Aorta (tissue), 5 donors: ENCODE measurements around the gene TMEM115. TPM values are rescaled to one million over a fixed set of nuclear protein-coding genes. Genes with fewer than 3 reads are reported as not detected.

ENCODE experiments used
- ATAC-seq: fragments of 200-7000 bp; cut with Tn5 transposase; one replicate; pipeline ENCODE4 v1.9.1; 2022; ENCODE audit warnings: moderate library complexity; ENCODE audit not compliant: low FRiP score
- DNase-seq, 2 donors: peaks; one replicate each; pipeline ENCODE4 v3.0.0-alpha.2; 2020
- H3K27ac ChIP-seq, 2 donors: one replicate each; pipeline ENCODE4 v1.5.1; 2013; ENCODE audit warnings: low read length in 2 of 2, mild to moderate bottlenecking in 2 of 2, moderate library complexity in 2 of 2, control low read depth in 1 of 2, inconsistent platforms in 1 of 2, low read depth in 1 of 2
- H3K27me3 ChIP-seq, 2 donors: one replicate each; pipeline ENCODE4 v1.6.1; 2013; ENCODE audit warnings: control low read depth in 1 of 2, low read length in 1 of 2, mild to moderate bottlenecking in 1 of 2, moderate library complexity in 1 of 2; ENCODE audit not compliant: insufficient read depth in 2 of 2, control insufficient read depth in 1 of 2
- H3K36me3 ChIP-seq, 2 donors: one replicate each; pipeline ENCODE4 v1.6.1; 2013; ENCODE audit warnings: control low read depth in 1 of 2, low read length in 1 of 2, mild to moderate bottlenecking in 1 of 2; ENCODE audit not compliant: insufficient read depth in 2 of 2, control insufficient read depth in 1 of 2
- H3K4me1 ChIP-seq, 2 donors: one replicate each; pipeline ENCODE4 v1.6.1; 2013; ENCODE audit warnings: low read length in 2 of 2, control low read depth in 1 of 2, mild to moderate bottlenecking in 1 of 2, moderate library complexity in 1 of 2; ENCODE audit not compliant: insufficient read depth in 2 of 2, control insufficient read depth in 1 of 2
- H3K4me3 ChIP-seq, 2 donors: one replicate each; pipeline ENCODE4 v1.5.1; 2013; ENCODE audit warnings: low read length in 2 of 2, control low read depth in 1 of 2, mild to moderate bottlenecking in 1 of 2
- H3K9me3 ChIP-seq: one replicate; pipeline ENCODE4 v1.6.1; 2013; ENCODE audit warnings: mild to moderate bottlenecking, low read length; ENCODE audit not compliant: control insufficient read depth
- WGBS, 2 donors: extraction: QIAGEN DNeasy Blood & Tissue Kit; methylation state at CpG; one replicate each; pipeline ENCODE4 v1.1.7; 2013; 5-methylcytosine and 5-hydroxymethylcytosine counted together
- intact Hi-C, 2 donors: fragments of 100-400 bp; cut with DNase I; formaldehyde crosslinking; loops; one replicate each; pipeline versions ENCODE4 v1.14.2 to v1.15.0; 2022
- polyA plus RNA-seq, 2 donors: library from polyadenylated mRNA; stranded (reverse); fragments of 200-250 nt; gene quantifications; one replicate each; pipeline ENCODE4 v1.2.3, GENCODE V29; 2013
- total RNA-seq, 2 donors: library from RNA; stranded (reverse); fragmentation: NEBNext Ultra II Directional; extraction: Animal tissue kit (Norgen Biotek cat#: 25700); gene quantifications; one replicate each; pipeline ENCODE4 v1.2.1, GENCODE V29; 2021
- donor health status: healthy with polysubstance abuse.
- donor health status: Bipolar disorder and iron deficiency.
- donor health status: DM: no; HTN: no; CAD: no.
- donor health status: DM: no; HTN: no; CAD: no.
- donor health status: DM: yes; HTN: yes; CAD: no.

The TMEM115 gene
- total and polyA plus RNA-seq, 4 donors = 10.3 to 32.9 (median 29.8) TPM

- intact Hi-C loops = no loop called here
- no peak for DNase-seq
- Histone ChIP-seq H3K4me3 (no peak overlapping the region), H3K27me3 (no peaks in the 10 kb centered on the region), H3K36me3 (no peaks in the 10 kb centered on the region), H3K9me3 (no peaks in the 10 kb centered on the region), H3K27ac (no peak overlapping the region), H3K4me1 (no peaks in the 10 kb centered on the region)
- 90 to 95% methylated on average over 9 of the region's 9 CpGs for WGBS, 2 donors
- ATAC-seq = no peak
Observed at GRCh38 chr3:50341537-50341936, 17.8 kb downstream of the TMEM115 start.

GRCh38 chr3:50340448-50341329, 18.6 kb downstream of the TMEM115 start, which contains the start of gene RASSF1:
Gene RASSF1 (minus strand): TSS chr3:50340836. CDS start chr3:50340805, 31 bp downstream.
- ATAC-seq (peak; percentile 68), DNase-seq (peak; percentile 89 to 93)
- intact Hi-C loops = no loop called here
- H3K4me1 ChIP-seq = no peaks in the 10 kb centered on the region
- no peaks in the 10 kb centered on the region for H3K9me3 ChIP-seq
- H3K27me3 ChIP-seq = no peaks in the 10 kb centered on the region
- no peaks in the 10 kb centered on the region for H3K36me3 ChIP-seq
- peak within 1 kb of the TSS in 1 of 2 donors; percentile 39 for H3K4me3 ChIP-seq
- H3K27ac ChIP-seq = peak within 1 kb of the TSS in 1 of 2 donors; percentile 2
- WGBS, 2 donors = 5% methylated on average over 82 to 85 of the region's 85 CpGs

GRCh38 chr3:50340147-50340447, 19.2 kb downstream of the TMEM115 start:
- no peak for DNase-seq
- intact Hi-C loops = no loop called here
- no peak for ATAC-seq
- peak overlapping the region in 1 of 2 donors; percentile 2 for H3K27ac ChIP-seq
- H3K27me3 ChIP-seq = no peaks in the 10 kb centered on the region
- H3K4me3 ChIP-seq = peak overlapping the region in 1 of 2 donors; percentile 39
- H3K4me1 ChIP-seq = no peaks in the 10 kb centered on the region
- H3K9me3 ChIP-seq = no peaks in the 10 kb centered on the region
- 20 to 33% methylated on average over 9 of the region's 9 CpGs for WGBS, 2 donors
- H3K36me3 ChIP-seq = no peaks in the 10 kb centered on the region

DNA sequence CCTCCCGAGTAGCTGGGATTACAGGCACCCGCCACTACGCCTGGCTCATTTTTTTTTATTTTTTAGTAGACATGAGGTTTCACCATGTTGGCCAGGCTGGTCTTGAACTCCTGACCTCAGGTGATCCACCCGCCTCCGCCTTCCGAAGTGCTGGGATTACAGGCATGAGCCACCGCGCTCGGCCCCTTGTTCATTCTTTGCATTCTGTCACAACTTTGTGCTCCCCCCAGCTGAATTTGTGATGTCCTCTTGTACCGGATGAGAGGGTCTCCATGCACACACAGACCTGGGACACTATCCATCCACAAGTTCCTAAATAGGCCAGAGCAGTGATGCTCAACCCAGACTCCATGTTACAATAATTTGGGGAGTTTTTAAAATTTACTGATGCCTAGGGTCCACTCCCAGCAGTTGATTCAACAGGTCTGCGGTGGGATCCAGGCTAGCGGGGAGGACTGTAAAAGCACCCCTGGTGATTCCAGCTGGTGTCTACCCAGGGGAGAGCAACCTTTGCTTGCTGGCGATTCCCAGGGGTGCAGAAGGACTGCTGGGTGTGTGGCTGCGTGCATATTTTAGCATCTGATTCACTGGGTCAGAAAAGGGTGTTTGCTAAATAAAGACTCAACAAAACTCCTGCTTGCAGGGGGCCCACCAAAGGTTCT, 19.7 kb downstream of the TMEM115 start:
- H3K4me3 ChIP-seq = peak overlapping the region in 1 of 2 donors; percentile 39
- ATAC-seq (no peak), DNase-seq (no peak)
- H3K36me3 ChIP-seq = no peaks in the 10 kb centered on the region
- no peaks in the 10 kb centered on the region for H3K9me3 ChIP-seq
- no peaks in the 10 kb centered on the region for H3K4me1 ChIP-seq
- intact Hi-C loops = no loop called here
- no peak overlapping the region for H3K27ac ChIP-seq
- 77 to 80% methylated on average over 14 of the region's 14 CpGs for WGBS, 2 donors
- H3K27me3 ChIP-seq = no peaks in the 10 kb centered on the region

DNA sequence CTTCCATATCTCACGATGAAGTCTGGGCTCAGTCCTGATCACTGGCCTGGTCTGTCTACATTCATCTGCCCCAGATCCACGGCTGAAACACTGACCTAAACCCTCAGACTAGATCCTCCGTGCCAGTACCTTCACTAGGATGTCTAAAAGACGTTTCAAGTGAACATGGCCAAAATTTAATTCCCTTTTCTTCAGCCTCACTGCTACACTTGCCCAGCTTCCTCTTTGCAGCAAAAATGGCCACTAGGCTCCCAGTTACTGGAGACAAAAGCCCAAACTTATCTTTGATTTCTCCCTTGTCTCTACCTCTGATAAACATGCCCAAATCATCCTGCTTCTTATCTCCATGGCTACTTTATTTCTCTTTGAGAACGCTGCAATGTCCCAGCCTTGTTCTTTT, 20.4 kb downstream of the TMEM115 start:
- no peak overlapping the region for H3K4me3 ChIP-seq
- no peak for ATAC-seq
- 69 to 72% methylated on average over 5 of the region's 5 CpGs for WGBS, 2 donors
- H3K27me3 ChIP-seq = no peaks in the 10 kb centered on the region
- DNase-seq = no peak
- H3K9me3 ChIP-seq = no peaks in the 10 kb centered on the region
- peak overlapping the region in 1 of 2 donors; percentile 18 for H3K27ac ChIP-seq
- no peaks in the 10 kb centered on the region for H3K36me3 ChIP-seq
- intact Hi-C loops = no loop called here
- H3K4me1 ChIP-seq = peaks cover 0 to 5% of the 10 kb centered on the region in 2 donors

- no peaks in the 10 kb centered on the region for H3K9me3 ChIP-seq
- no peaks in the 10 kb centered on the region for H3K27me3 ChIP-seq
- peak; percentile 100 for DNase-seq
- peaks cover 0 to 5% of the 10 kb centered on the region in 2 donors for H3K4me1 ChIP-seq
- 0% methylated on average over 67 to 79 of the region's 79 CpGs for WGBS, 2 donors
- peak; percentile 93 for ATAC-seq
- peak overlapping the region; percentile 17 to 86 for H3K27ac ChIP-seq
- H3K36me3 ChIP-seq = no peaks in the 10 kb centered on the region
- intact Hi-C loops = no loop called here
- peak overlapping the region; percentile 51 to 78 for H3K4me3 ChIP-seq
Observed at GRCh38 chr3:50337175-50337861, 22.0 kb downstream of the TMEM115 start.

- no peak for ATAC-seq
- Histone ChIP-seq H3K4me1 (peaks cover 0 to 5% of the 10 kb centered on the region in 2 donors), H3K27ac (peak overlapping the region; percentile 17 to 86), H3K36me3 (no peaks in the 10 kb centered on the region), H3K4me3 (peak overlapping the region; percentile 51 to 78), H3K27me3 (no peaks in the 10 kb centered on the region), H3K9me3 (no peaks in the 10 kb centered on the region)
- no peak for DNase-seq
- intact Hi-C loops = no loop called here
- WGBS, 2 donors = 1% methylated on average over 26 to 31 of the region's 31 CpGs
Observed at GRCh38 chr3:50336452-50337174, 22.7 kb downstream of the TMEM115 start.
